GM18505 (cell line): ENCODE measurements around the gene PAX2.
"Not testable (repeated sequence)": the region's sequence is repeated elsewhere in the genome, so short reads cannot be mapped to it uniquely, and the experiment has no call there.

Experiments used
- ATAC-seq: cut with Tn5 transposase; IDR thresholded peaks from one replicate; pipeline ENCODE4 v1.9.1; 2021; ENCODE audit not compliant: unreplicated experiment
- POLR2A ChIP-seq: IDR thresholded peaks from 4 replicates; pipeline ENCODE4 v1.6.1; 2011; ENCODE audit warnings: borderline replicate concordance; ENCODE audit not compliant: insufficient read depth, insufficient read length; ENCODE audit errors: extremely low read depth

PAX2 gene

GRCh38 chr10:100744987-100745881, at the start of gene PAX2:
PAX2 (plus strand) TSS chr10:100745582; CDS start chr10:100746261, 679 bp downstream.
- no peak for TF ChIP-seq POLR2A
- ATAC-seq: no peak

- no peak for ATAC-seq
- TF ChIP-seq POLR2A: no peak
These were observed 48.9 kb upstream of the PAX2 start for GRCh38 chr10:100696477-100696901.

GRCh38 chr10:100697070-100697469, 48.3 kb upstream of the PAX2 start:
- ATAC-seq: no peak
- no peak for TF ChIP-seq POLR2A

- ATAC-seq: no peak
- TF ChIP-seq POLR2A: no peak
These were observed 47.8 kb upstream of the PAX2 start for GRCh38 chr10:100697631-100698030.

- not testable (repeated sequence) for ATAC-seq
These were observed 43.7 kb upstream of the PAX2 start for GRCh38 chr10:100701704-100702103.

GRCh38 chr10:100705139-100705538, 40.2 kb upstream of the PAX2 start:
- ATAC-seq: no peak
- TF ChIP-seq POLR2A: no peak

GRCh38 chr10:100707261-100707848, 38.0 kb upstream of the PAX2 start:
- ATAC-seq: no peak
- no peak for TF ChIP-seq POLR2A

GRCh38 chr10:100709146-100710082, 36.0 kb upstream of the PAX2 start:
- no peak for ATAC-seq
- TF ChIP-seq POLR2A: no peak

- no peak for TF ChIP-seq POLR2A
- ATAC-seq: no peak
These were observed 35.1 kb upstream of the PAX2 start for GRCh38 chr10:100710151-100710871.

GRCh38 chr10:100713049-100713858, 32.1 kb upstream of the PAX2 start:
- no peak for ATAC-seq
- no peak for TF ChIP-seq POLR2A

- no peak for TF ChIP-seq POLR2A
- ATAC-seq: no peak
These were observed 31.4 kb upstream of the PAX2 start for GRCh38 chr10:100713859-100714565.

GRCh38 chr10:100714566-100714950, 30.8 kb upstream of the PAX2 start:
- TF ChIP-seq POLR2A: no peak
- no peak for ATAC-seq

- TF ChIP-seq POLR2A: no peak
- ATAC-seq: no peak
These were observed 30.3 kb upstream of the PAX2 start for GRCh38 chr10:100715101-100715444.
